OCI-M1 (cell line): ENCODE results near the gene NAA10.

Source experiments
- DNase-seq: peaks from one replicate; lab custom pipeline; 2025; lab: John Stamatoyannopoulos, UW

NAA10 gene

DNA sequence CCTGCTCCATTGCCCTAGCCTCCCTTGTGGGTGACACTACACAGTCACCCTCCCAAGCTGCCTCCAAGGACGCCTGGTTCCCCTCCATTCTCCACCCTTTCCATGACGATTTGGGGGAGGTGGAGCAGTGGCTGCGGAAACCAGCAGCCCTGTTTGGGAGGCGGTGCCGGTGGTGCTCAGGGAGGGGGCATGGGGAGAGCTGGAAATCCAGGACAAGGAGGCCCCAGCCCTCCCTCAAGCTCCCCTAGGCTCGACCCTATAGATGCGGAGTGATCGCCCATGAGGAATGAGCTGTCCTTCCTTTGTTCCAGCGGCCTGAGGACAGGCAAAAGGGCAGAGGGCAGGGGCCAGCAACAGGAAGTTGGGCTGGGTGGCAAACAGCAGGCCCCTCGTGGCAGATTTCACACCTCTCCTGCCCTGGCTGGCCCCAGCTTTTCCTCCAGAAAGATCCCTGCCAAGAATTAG lies 13.2 kb upstream of the NAA10 start:
- DNase-seq: no peak

DNA sequence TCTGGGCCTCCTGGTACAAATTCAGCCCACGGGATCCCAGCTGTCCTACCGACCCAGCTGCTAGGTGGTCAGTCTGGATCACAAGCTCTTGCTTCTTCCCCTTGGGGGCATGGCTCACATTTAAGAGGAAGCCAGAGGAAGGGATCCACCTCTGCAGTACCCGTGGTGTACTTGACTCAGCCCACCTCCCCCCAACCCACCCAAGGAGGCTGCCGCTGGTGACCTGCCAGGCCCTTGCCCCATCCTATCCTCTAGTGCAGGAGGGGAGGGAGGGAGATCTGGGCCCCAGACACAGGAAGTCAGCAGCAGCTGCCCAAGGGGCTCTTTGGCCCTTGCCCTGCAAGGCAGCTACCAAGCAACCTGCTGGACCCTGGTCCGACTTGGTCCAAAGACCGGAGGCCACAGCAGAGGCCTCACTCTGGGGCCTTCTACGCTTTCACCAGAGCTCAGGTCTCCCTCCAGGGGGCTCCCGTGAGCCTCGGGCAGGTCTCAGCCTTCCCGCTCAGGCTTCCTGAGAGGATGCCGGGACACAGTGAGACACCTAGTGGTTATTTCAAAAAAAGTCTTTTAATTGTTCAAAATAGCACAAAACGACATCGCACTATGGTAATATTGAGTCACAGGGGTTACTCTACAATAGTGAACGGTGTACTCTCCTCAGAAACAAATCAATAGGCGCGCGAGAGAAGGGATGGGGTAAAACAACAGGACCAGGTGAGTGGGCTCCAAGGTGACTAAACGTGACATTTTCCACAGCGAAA lies 12.4 kb upstream of the NAA10 start:
- DNase-seq: peak; percentile 89

- DNase-seq: no peak
Observed at GRCh38 chrX:153945956-153946943, 11.4 kb upstream of the NAA10 start.

DNA sequence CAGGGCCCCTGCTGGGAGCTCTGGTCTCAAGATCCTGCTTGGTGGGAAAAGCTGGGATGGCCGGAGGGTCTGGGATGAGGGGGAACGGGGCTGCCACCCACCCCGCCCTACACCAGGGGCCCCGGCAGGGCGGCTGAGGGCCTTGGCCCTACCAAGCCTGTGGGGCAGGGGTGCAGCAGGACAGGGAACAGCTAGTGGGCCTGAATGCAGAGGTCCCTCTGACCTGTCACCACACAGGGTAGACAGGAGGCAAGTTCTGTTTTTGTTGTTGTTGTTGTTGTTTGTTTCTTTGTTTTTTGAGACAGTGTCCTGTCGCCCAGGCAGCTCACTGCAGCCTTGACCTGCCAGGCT lies 9.9 kb upstream of the NAA10 start:
- no peak for DNase-seq

DNA sequence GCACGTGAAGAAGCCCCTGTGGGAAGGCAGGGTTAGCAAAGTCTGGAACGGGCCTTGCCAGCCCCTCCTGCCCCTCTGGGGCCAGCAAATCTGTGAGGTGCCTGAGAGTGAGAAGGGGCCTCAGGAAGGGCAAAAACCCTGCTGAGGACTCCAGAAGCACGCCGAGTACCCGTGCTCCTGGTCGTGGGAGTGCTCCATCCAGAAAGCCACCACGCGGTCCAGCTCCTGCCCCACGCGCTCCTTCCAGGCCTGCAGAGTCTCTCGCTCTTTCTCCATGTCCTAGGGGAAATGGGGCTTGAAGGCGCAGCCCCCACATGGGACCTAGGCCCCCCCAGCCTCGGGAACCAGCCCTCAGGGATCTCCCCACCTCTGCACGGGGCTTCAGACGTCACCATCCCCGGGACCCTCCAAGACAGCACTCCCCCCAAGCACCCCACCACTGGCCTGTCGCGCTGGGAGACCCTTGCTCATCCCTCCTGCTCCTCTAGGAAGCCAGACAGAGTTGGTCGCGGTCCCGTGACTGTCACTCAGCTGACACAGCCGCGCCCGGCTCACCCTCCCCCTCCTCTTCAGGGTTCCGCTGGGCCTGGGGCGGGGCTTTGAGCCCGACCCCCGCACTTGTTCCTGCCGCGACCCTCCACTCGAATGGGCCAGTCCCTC lies 9.4 kb upstream of the NAA10 start, which contains the start of gene RENBP:
TSS of gene RENBP (minus strand) at position 504 of the 660 bp plus-strand sequence. CDS start at position 471, 33 bp downstream.
- peak; percentile 82 for DNase-seq

DNA sequence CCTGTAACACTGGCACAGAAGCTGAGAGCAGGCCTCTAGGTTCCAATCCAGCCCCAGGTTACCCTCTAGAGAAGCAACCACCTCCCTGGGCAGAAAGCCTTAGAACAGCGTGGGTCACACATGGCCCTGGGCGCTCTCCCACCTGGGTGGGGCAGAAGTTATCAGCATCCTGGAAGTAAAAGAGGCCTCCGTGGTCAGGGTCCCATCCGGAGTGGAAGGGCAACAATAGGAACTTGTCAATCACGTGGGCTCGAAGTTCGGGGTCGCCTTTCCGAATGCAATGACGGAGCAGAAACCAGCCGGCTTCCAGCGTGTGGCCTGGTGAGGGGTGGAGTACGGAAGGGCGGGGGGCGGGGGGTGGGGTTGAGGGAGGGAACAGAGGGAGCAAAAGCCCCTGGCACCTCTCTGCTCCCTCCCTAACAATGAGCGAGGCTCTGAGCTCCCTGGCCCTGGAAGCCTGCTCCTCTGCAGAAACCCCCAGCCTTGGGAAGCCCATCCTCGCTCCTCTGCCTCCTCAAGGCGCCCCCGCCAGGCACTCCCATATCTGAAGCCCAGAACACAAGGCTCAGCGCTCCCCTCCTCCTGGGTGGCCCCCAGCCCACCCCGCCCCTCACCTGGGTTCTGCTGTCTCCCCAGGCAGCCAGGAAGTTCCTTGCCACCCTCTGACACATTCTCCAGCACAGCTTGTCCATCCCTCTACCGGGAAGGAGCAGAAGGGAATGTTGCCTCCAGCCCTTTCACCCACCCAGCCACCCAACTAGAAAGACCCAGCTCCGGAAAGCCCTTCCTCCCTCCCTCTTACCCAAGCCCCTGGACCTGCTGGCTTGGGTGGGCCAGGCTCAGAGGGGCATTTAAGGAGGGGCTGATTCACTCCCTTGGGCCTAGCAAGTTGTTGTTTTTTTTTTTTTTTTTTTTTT lies 6.8 kb upstream of the NAA10 start:
- peak; percentile 50 for DNase-seq

- DNase-seq: no peak
Observed at GRCh38 chrX:153939573-153939972, 4.7 kb upstream of the NAA10 start.

DNA sequence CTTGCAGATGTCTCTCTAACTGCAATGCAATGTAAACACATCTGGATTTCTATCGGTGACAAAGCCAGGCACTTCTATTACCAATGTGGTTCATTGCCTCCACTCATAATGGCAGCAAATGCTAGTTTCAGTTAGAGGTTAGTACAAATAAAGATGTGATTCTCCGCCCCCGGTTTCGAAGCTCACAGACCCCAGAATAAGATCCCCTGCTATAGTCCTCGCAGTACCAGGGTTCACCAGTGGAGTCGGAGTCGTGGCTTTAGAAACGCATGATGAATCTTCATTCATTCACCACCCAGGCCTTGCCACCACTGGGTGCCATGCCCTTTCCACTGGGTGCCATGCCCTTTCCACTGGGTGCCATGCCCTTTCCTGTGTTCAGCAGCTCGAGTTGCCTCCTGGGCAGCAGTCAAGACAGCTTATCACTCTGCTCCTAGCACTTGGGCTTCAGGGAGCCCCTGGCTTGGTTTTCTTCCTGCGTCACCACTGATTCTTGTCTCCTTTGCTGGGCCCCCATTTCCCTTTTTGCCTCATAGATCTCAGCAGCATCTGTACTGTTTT lies 3.5 kb upstream of the NAA10 start:
- DNase-seq: no peak

GRCh38 chrX:153937056-153937455 lies 2.2 kb upstream of the NAA10 start:
- no peak for DNase-seq

- DNase-seq: peak; percentile 68
Observed at GRCh38 chrX:153935326-153935851, 552 bp upstream of the NAA10 start.

GRCh38 chrX:153934148-153934761 lies 582 bp downstream of the NAA10 start:
- DNase-seq: peak; percentile 56

DNA sequence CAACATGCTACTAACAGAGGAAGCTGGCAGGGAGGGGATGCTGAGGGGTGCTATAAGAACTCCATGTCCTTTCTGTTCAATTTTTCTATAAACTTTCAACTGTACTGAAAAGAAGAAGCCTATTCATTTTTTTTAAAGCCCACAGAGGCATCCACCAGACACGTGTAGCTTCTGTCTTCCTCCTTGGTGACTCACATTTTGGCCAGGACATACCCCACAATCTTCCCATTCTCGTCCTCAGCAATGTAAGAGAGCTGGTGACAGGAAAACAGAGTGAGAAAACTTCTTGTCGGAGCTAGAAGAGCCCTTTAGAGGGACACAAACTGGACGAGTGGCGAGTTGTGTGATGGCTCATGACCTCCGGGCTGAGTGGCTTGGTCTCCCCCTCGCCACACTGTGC lies 1.1 kb downstream of the NAA10 start:
- peak; percentile 32 for DNase-seq

- DNase-seq: no peak
Observed at GRCh38 chrX:153932220-153932915, 2.5 kb downstream of the NAA10 start.

- no peak for DNase-seq
Observed at GRCh38 chrX:153931748-153932147, 3.1 kb downstream of the NAA10 start.

- no peak for DNase-seq
Observed at GRCh38 chrX:153931151-153931550, 3.7 kb downstream of the NAA10 start.

GRCh38 chrX:153930011-153930910 lies 4.6 kb downstream of the NAA10 start:
- DNase-seq: no peak

DNA sequence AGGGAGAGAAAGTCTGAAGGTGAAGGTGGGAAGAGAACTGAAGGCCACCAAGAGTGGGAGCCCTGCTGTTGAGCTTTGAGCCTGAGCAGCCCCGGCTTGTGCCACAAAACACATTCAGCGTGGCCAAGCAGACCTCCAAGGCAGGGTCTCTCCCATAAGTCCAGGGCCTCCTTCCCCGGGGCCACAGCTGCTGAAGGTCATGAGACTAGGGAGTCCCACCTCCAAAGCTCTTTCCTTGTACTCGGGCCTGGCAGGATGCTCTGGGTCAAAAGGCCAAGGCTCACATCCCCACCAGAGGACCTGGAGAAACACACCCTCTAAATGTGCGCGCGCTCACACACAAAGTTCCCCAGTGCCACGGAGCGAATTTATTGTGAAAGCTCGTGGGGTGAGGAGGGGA lies 5.3 kb downstream of the NAA10 start:
- no peak for DNase-seq

DNA sequence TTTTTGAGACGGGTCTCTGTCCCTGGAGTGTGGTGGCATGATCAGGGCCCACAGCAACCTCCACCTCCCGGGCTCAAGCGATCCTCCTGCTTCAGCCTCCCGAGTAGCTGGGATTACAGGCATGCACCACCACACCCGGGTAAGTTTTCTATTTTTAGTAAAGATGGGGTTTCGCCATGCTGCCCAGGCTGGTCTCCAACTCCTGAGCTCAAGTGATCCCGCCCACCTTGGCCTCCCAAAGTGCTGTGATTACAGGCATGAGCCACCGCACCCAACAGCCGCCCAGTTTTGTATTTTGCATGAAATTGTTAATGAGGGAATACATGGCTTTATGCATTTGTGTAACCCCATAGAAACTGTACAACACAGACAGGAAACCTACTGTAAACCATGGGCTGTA lies 6.0 kb downstream of the NAA10 start:
- no peak for DNase-seq
